Measurements from ENCODE around the gene CNTNAP2. TPM values are rescaled to one million over a fixed set of nuclear protein-coding genes. Genes with fewer than 3 reads are reported as not detected.

CNTNAP2 gene
- total and polyA plus RNA-seq, 2 experiments from 2014 or later: not detected

DNA sequence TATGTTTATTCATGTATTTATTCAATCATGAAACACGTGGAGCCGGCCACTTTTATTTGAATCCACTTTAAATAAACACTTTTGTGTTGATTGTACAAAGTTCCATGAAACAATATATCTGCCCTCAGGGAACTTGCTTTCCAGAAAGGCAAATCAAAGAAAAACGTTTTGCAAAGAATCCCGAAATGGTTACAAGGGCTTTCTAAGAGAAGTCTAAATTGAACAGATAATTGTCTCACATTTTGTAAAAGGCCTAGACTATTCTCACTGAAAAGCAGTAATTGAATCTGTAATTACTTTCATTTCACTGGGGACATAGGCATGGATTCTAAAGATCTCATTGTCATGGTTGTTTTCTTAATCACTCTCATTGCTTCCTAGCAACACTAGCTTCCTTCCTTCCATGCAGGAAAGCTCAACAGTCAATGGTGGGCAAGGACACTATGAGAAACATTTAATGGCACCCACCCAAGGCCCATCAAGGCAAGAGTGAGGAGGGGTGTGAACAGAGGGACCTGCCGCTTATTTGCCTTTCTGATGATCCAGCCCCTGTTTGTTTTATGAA is 1851.5 kb downstream of the CNTNAP2 start:
- Histone ChIP-seq H2AFZ (no peak overlapping the region), H3K9me2 (ENCODE audit: insufficient read depth) (no peaks in the 10 kb centered on the region), H3K4me2 (ENCODE audit: unreplicated experiment) (no peak overlapping the region), H3K27me3 (replicated peaks; ENCODE audit: insufficient read depth) (no peaks in the 10 kb centered on the region), H4K20me1 (ENCODE audit: insufficient read depth) (no peaks in the 10 kb centered on the region), H3F3A (ENCODE audit: insufficient read depth) (no peaks in the 10 kb centered on the region), H3K36me3 (ENCODE audit: low read depth) (no peaks in the 10 kb centered on the region), H3K79me2 (ENCODE audit: insufficient read depth) (no peaks in the 10 kb centered on the region), H3K9me3 (ENCODE audit: low read depth) (no peaks in the 10 kb centered on the region), H3K4me1 (ENCODE audit: insufficient read depth) (no peaks in the 10 kb centered on the region), H3K4me3 (no peak overlapping the region), H3K9ac (no peak overlapping the region), H3K27ac (no peak overlapping the region)
- in situ Hi-C loops (cut with MboI): no loop called here
- DNase-seq: no peak
- TF ChIP-seq EZH2phosphoT487 (IDR thresholded peaks at IDR 0.05; ENCODE audit: insufficient read depth, low read depth) (no peak), EZH2 (IDR thresholded peaks at IDR 0.05; ENCODE audit: insufficient read depth, poor library complexity, severe bottlenecking) (no peak)
- WGBS, 2 experiments (ENCODE audit: low coverage in 1 of 2, low lambda C conversion rate in 2 of 2, missing lambda C conversion rate in 2 of 2): 22 to 24% methylated on average over 5 of the region's 5 CpGs

DNA sequence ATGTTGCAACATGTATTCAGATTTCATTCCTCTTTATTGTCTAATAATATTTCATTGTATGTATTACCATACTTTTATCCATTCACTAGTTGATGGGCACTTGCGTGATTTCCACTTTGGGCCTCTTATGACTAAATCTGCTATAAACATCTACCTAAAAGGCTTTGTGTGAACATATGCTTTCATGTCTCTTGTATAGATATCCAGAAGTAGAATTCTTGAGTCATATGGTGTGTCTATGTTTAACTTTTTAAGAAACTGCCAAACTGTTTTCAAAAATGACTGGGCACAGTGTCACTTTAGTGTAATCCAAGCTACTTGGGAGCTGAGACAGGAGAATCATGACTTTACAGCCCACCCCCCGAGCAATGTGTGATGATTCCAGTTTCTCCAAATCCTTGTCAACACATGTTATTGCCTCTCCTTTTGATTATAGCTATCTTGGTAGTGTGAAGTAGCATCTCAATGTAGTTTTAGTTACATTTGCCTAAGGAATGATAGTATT is 1855.1 kb downstream of the CNTNAP2 start:
- no peaks in the 10 kb centered on the region for H3K79me2 ChIP-seq (ENCODE audit: insufficient read depth)
- H4K20me1 ChIP-seq (ENCODE audit: insufficient read depth): no peaks in the 10 kb centered on the region
- 10 to 13% methylated on average over 2 of the region's 2 CpGs for WGBS, 2 experiments (ENCODE audit: low coverage in 1 of 2, low lambda C conversion rate in 2 of 2, missing lambda C conversion rate in 2 of 2)
- H3K9me3 ChIP-seq (ENCODE audit: low read depth): no peaks in the 10 kb centered on the region
- no peaks in the 10 kb centered on the region for H3K4me1 ChIP-seq (ENCODE audit: insufficient read depth)
- H3K9me2 ChIP-seq (ENCODE audit: insufficient read depth): no peaks in the 10 kb centered on the region
- TF ChIP-seq EZH2phosphoT487 (IDR thresholded peaks at IDR 0.05; ENCODE audit: insufficient read depth, low read depth) (no peak), EZH2 (IDR thresholded peaks at IDR 0.05; ENCODE audit: insufficient read depth, poor library complexity, severe bottlenecking) (no peak)
- no peaks in the 10 kb centered on the region for H3K27me3 ChIP-seq (replicated peaks; ENCODE audit: insufficient read depth)
- DNase-seq: no peak
- no peaks in the 10 kb centered on the region for H3F3A ChIP-seq (ENCODE audit: insufficient read depth)
- no peak overlapping the region for H3K4me2 ChIP-seq (ENCODE audit: unreplicated experiment)
- H3K9ac ChIP-seq: no peak overlapping the region
- H3K4me3 ChIP-seq: no peak overlapping the region
- H2AFZ ChIP-seq: no peak overlapping the region
- H3K27ac ChIP-seq: no peak overlapping the region
- H3K36me3 ChIP-seq (ENCODE audit: low read depth): no peaks in the 10 kb centered on the region
- in situ Hi-C loops (cut with MboI): no loop called here

DNA sequence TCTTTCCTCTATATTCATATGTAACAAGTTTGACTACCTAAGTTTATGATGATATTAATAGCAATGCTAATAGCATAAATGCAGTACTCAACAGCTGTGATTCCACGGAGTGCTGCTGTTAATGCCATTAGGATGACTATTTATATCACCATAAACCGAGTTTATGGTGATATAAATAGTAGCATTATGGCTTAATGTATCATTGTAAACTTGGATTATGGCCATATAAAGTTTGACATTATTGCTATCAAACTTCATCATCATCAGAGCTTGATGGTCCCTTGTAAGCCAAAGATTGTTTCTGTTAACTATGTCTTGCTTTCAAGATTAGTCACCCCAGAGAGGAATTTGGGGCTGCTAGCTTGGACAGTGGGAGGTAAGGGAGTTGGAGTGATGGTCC is 1861.6 kb downstream of the CNTNAP2 start:
- no peaks in the 10 kb centered on the region for H3K36me3 ChIP-seq (ENCODE audit: low read depth)
- no peak overlapping the region for H2AFZ ChIP-seq
- no peak overlapping the region for H3K4me2 ChIP-seq (ENCODE audit: unreplicated experiment)
- no peaks in the 10 kb centered on the region for H3F3A ChIP-seq (ENCODE audit: insufficient read depth)
- no peak overlapping the region for H3K4me3 ChIP-seq
- TF ChIP-seq EZH2phosphoT487 (IDR thresholded peaks at IDR 0.05; ENCODE audit: insufficient read depth, low read depth): no peak
- no peak for TF ChIP-seq EZH2 (IDR thresholded peaks at IDR 0.05; ENCODE audit: insufficient read depth, poor library complexity, severe bottlenecking)
- DNase-seq: no peak
- no peaks in the 10 kb centered on the region for H3K9me2 ChIP-seq (ENCODE audit: insufficient read depth)
- H3K9me3 ChIP-seq (ENCODE audit: low read depth): no peaks in the 10 kb centered on the region
- H3K4me1 ChIP-seq (ENCODE audit: insufficient read depth): no peaks in the 10 kb centered on the region
- no peaks in the 10 kb centered on the region for H3K27me3 ChIP-seq (replicated peaks; ENCODE audit: insufficient read depth)
- no peaks in the 10 kb centered on the region for H3K79me2 ChIP-seq (ENCODE audit: insufficient read depth)
- in situ Hi-C loops (cut with MboI): no loop called here
- no peaks in the 10 kb centered on the region for H4K20me1 ChIP-seq (ENCODE audit: insufficient read depth)
- H3K27ac ChIP-seq: no peak overlapping the region
- 7 to 15% methylated on average over 2 of the region's 2 CpGs for WGBS, 2 experiments (ENCODE audit: low coverage in 1 of 2, low lambda C conversion rate in 2 of 2, missing lambda C conversion rate in 2 of 2)
- no peak overlapping the region for H3K9ac ChIP-seq

DNA sequence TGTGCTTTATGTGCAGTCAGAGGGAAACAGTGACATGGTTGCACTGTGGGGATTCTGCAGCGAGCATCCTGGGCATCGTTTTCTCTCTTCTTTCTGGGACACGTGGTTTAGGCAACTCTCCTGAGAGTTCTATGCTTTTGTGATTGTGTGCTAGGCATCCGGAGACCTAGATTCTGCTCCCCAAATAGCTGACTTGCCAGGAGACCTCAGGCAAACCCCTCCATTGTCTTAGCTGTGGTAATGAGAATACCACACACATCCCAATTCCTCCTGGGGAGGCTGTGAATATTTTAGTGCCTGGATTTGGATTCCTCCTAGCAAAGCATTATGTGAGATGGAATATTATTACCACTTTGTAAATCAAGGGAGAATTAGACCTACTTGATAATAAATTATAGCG is 1862.0 kb downstream of the CNTNAP2 start:
- Histone ChIP-seq H3K4me2 (ENCODE audit: unreplicated experiment) (no peak overlapping the region), H3K36me3 (ENCODE audit: low read depth) (no peaks in the 10 kb centered on the region), H2AFZ (no peak overlapping the region), H3K9ac (no peak overlapping the region), H3F3A (ENCODE audit: insufficient read depth) (no peaks in the 10 kb centered on the region), H4K20me1 (ENCODE audit: insufficient read depth) (no peaks in the 10 kb centered on the region), H3K9me2 (ENCODE audit: insufficient read depth) (no peaks in the 10 kb centered on the region), H3K27me3 (replicated peaks; ENCODE audit: insufficient read depth) (no peaks in the 10 kb centered on the region), H3K79me2 (ENCODE audit: insufficient read depth) (no peaks in the 10 kb centered on the region), H3K27ac (no peak overlapping the region), H3K9me3 (ENCODE audit: low read depth) (no peaks in the 10 kb centered on the region), H3K4me1 (ENCODE audit: insufficient read depth) (no peaks in the 10 kb centered on the region), H3K4me3 (no peak overlapping the region)
- TF ChIP-seq EZH2phosphoT487 (IDR thresholded peaks at IDR 0.05; ENCODE audit: insufficient read depth, low read depth) (no peak), EZH2 (IDR thresholded peaks at IDR 0.05; ENCODE audit: insufficient read depth, poor library complexity, severe bottlenecking) (no peak)
- WGBS, 2 experiments (ENCODE audit: low coverage in 1 of 2, low lambda C conversion rate in 2 of 2, missing lambda C conversion rate in 2 of 2): 15 to 19% methylated on average over 5 of the region's 5 CpGs
- in situ Hi-C loops (cut with MboI): no loop called here
- DNase-seq: no peak

Measured in GM23248 (cell line).